ENCODE results near the gene MB.
A peak's percentile ranks its signal among the peaks of the same experiment; 100 is the strongest.

The MB gene

GRCh38 chr22:35615156-35615555, 2.0 kb downstream of the MB start:
- peak; percentile 52 for DNase-seq (ENCODE audit: low read depth)

- DNase-seq (ENCODE audit: low read depth) = no peak
Measured at GRCh38 chr22:35614404-35614803, 2.7 kb downstream of the MB start.

- no peak for DNase-seq (ENCODE audit: low read depth)
Measured at GRCh38 chr22:35612903-35613302, 4.2 kb downstream of the MB start.

GRCh38 chr22:35611891-35612576, 5.1 kb downstream of the MB start:
- peak; percentile 43 for DNase-seq (ENCODE audit: low read depth)

GRCh38 chr22:35611200-35611890, 5.8 kb downstream of the MB start:
- DNase-seq (ENCODE audit: low read depth) = no peak

GRCh38 chr22:35610741-35611140, 6.4 kb downstream of the MB start:
- no peak for DNase-seq (ENCODE audit: low read depth)

- no peak for DNase-seq (ENCODE audit: low read depth)
Measured at GRCh38 chr22:35609761-35610160, 7.4 kb downstream of the MB start.

- no peak for DNase-seq (ENCODE audit: low read depth)
Measured at GRCh38 chr22:35609261-35609660, 7.9 kb downstream of the MB start.

GRCh38 chr22:35608088-35608487, 9.0 kb downstream of the MB start:
- no peak for DNase-seq (ENCODE audit: low read depth)

GRCh38 chr22:35606916-35607315, 10.2 kb downstream of the MB start:
- no peak for DNase-seq (ENCODE audit: low read depth)

- no peak for DNase-seq (ENCODE audit: low read depth)
Measured at GRCh38 chr22:35605851-35606481, 11.2 kb downstream of the MB start.

GRCh38 chr22:35605369-35605680, 11.8 kb downstream of the MB start:
- no peak for DNase-seq (ENCODE audit: low read depth)

GRCh38 chr22:35604621-35605368, 12.3 kb downstream of the MB start:
- peak; percentile 31 for DNase-seq (ENCODE audit: low read depth)

GRCh38 chr22:35601743-35602615, 15.2 kb downstream of the MB start:
- DNase-seq (ENCODE audit: low read depth) = peak; percentile 91

- DNase-seq (ENCODE audit: low read depth) = no peak
Measured at GRCh38 chr22:35601013-35601580, 16.0 kb downstream of the MB start.

GRCh38 chr22:35600476-35600875, 16.7 kb downstream of the MB start:
- DNase-seq (ENCODE audit: low read depth) = no peak

GRCh38 chr22:35599364-35599763, 17.8 kb downstream of the MB start:
- no peak for DNase-seq (ENCODE audit: low read depth)

GRCh38 chr22:35598396-35598710, 18.8 kb downstream of the MB start:
- DNase-seq (ENCODE audit: low read depth) = no peak

GRCh38 chr22:35597692-35598395, 19.3 kb downstream of the MB start:
- no peak for DNase-seq (ENCODE audit: low read depth)

- DNase-seq (ENCODE audit: low read depth) = peak; percentile 84
Measured at GRCh38 chr22:35596821-35597220, 20.3 kb downstream of the MB start.

- no peak for DNase-seq (ENCODE audit: low read depth)
Measured at GRCh38 chr22:35594686-35595085, 22.4 kb downstream of the MB start.

All from amniotic epithelial cell (primary cell).